GM12875 (cell line): ENCODE measurements around the gene FUT6.

Experiments used
- H3K4me3 ChIP-seq: one replicate; pipeline ENCODE4 v1.5.1; 2011; ENCODE audit warnings: low read depth, low read length, control low read depth
- TF ChIP-seq, protein P1 (sequence below): IDR thresholded peaks from 2 replicates; pipeline ENCODE4 v1.5.1; 2011; ENCODE audit warnings: low read depth, mild to moderate bottlenecking, control low read depth, inconsistent platforms, low read length, moderate library complexity, borderline replicate concordance; ENCODE audit not compliant: insufficient read depth

The FUT6 gene

DNA sequence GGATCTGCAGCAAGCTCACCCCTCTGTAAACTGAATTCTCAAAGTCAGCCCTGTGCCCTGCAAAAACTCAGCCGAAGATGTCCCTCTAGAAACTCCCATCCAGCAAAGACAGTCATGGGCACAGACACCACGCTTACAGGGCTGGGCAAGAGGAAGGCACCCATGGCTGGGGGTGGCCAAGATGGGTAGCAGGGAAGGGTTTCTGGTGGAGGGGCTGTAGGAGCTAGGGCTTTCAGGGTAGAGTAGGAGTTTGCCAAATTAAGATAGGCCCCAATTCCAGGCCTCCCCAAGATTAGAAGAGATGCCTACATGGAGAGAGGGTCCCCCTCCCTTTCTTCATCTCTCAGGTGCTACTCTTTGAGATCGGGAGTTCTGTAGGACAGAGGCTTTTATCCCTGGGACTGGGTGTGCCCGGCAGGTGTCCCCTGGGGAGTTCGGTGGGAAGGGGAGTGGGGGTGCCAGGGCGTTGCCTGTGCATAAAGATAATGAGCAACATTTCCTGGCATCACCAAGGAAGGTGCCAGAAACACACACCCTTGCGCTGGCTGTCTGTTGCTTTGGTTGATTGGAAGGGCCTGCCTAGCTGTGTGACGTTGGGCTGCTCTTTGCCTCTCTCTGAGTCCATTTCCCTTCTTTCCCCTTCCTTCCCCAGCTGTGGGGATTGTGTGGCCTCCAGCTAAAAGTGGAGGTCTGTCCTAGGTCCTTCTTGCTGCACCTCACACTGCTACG is 25.2 kb downstream of the FUT6 start:
- H3K4me3 ChIP-seq: no peak overlapping the region
- TF ChIP-seq, protein P1, sequence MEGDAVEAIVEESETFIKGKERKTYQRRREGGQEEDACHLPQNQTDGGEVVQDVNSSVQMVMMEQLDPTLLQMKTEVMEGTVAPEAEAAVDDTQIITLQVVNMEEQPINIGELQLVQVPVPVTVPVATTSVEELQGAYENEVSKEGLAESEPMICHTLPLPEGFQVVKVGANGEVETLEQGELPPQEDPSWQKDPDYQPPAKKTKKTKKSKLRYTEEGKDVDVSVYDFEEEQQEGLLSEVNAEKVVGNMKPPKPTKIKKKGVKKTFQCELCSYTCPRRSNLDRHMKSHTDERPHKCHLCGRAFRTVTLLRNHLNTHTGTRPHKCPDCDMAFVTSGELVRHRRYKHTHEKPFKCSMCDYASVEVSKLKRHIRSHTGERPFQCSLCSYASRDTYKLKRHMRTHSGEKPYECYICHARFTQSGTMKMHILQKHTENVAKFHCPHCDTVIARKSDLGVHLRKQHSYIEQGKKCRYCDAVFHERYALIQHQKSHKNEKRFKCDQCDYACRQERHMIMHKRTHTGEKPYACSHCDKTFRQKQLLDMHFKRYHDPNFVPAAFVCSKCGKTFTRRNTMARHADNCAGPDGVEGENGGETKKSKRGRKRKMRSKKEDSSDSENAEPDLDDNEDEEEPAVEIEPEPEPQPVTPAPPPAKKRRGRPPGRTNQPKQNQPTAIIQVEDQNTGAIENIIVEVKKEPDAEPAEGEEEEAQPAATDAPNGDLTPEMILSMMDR: no peak

DNA sequence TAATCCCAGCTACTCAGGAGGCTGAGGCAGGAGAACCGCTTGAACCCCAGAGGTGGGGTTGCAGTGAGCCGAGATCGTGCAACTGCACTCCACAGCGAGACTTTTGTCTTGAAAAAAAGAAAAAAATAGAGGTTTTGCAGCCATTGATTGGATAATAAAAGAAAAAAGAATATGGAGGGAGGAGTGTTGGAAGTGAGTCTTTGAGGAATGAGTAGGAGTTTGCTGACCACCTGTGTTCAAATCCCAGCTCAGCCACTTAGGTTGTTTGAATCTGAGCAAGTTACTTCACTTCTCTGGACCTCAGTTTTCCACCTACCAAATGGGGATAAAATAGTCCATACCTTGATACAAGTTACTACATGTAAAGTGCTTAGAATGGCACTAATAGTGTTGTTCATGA is 28.4 kb downstream of the FUT6 start:
- TF ChIP-seq, protein P1: no peak
- no peak overlapping the region for H3K4me3 ChIP-seq

DNA sequence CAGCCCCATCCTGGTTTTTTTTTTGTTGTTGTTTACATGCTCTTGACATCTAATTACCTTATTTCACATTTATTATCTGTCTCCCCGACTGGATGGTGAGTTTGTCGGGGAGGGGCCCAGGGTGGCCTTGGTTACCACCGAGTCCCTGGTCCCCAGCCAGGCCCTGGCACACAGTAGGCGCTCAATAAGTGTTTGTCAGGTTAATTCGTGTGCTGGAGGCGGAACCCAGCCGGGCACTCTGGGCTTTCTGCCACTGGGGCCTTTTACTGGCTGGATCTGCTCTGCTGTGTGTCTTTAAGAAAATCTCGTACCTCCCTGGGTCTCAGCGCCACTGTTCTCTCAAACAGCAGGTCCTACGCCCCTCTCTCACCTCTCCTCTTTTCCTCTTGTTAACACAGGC is 30.0 kb downstream of the FUT6 start:
- H3K4me3 ChIP-seq: no peak overlapping the region

DNA sequence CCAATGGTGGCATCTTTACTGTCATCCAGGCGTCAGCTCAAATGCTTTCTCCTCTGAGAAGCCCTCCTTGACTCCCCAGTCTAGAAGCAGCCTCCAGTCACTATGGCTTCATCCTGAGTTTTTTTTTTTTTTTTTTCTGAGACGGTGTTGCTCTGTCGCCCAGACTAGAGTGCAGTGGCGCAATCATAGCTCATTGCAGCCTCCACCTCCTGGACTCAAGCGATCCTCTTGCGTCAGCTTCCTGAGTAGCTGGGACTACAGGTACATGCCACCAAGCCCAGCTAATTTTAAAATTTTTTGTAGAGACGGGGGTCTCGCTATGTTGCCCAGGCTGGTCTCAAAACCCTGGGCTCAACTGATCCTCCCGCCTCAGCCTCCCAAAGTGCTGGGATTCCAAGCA is 30.4 kb downstream of the FUT6 start:
- no peak overlapping the region for H3K4me3 ChIP-seq
- TF ChIP-seq, protein P1: no peak

More for the DNA sequence above, 30.0 kb downstream of the FUT6 start:
- TF ChIP-seq, protein P1: no peak

DNA sequence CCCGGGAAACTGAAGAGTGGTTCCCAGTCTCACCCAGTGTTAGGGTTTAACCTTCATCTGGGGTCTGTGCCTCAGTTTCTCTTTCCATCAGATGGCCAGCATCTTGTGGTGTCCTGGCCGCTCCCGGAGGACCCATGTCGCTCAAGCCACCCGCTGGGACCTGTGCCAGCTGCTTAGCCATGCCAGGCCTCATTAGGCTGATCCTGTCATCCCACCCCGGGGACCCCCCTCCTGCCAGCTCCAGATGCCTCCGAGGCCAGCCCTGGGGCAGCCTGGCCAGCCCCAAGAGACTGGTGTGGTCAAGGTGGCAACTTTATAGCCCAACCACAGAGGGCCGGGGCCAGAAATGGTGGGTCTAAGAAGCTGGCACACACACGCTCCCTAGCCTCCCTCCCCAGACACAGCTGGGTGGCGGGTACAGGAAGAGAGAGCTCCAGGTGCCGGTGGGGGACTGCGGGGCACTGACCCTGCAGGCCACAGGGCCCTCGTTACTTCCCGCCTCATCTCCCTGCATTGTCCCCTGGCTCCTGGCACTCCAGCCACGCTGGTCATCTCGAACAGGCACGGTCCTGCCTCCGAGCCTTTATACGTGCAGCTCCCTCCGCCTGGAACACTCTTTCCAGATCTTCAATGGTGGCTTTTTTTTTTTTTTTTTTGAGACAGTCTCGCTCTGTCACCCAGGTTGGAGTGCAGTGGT is 31.2 kb downstream of the FUT6 start:
- TF ChIP-seq, protein P1: no peak
- H3K4me3 ChIP-seq: no peak overlapping the region

DNA sequence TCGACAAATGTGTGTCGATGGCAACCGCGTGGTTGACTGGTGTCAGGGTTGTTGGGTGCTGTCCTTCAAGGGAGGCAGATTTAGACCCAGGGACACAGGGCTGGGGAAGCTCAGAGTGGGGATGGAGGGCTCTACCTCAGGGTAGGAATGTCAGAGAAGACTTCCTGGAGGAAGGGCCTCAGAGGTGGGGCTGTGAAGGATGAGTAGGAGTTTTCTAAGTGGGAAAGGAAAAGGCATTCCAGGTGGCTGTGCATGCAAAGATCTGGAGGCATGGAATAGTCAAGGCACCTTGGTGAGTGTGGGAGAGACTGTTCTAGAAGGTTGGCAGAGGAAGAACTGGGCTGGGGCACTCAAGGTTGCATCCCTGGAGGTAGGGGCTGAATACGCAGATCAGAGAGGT is 32.6 kb downstream of the FUT6 start:
- TF ChIP-seq, protein P1: no peak
- H3K4me3 ChIP-seq: no peak overlapping the region

DNA sequence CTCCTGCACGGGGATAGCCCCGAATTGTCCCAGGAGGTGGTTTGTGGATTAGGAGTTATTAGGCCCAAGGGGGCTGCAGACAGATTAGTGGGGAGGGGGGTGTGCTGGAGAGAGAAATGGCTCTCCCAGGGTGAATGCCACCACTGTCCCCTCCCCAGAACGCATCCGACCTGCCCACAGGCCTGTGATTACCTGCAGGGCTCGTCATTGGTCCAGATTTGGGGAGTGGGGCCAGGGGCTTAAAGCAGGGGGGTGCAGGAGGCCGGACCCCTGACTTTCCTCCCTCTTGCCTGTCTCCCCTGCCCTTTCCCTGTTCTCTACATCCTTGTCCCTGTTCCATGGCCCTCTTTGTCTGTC is 33.4 kb downstream of the FUT6 start:
- H3K4me3 ChIP-seq: no peak overlapping the region

More for the DNA sequence above, 33.4 kb downstream of the FUT6 start:
- TF ChIP-seq, protein P1: no peak
